ENCODE results near the gene ZC3H7B. TPM values are rescaled to one million over a fixed set of nuclear protein-coding genes. Genes with fewer than 3 reads are reported as not detected.
"Not testable (repeated sequence)": the region's sequence is repeated elsewhere in the genome, so short reads cannot be mapped to it uniquely, and the experiment has no call there.

The ZC3H7B gene
- total RNA-seq, 2 donors from 2014 or later = 19.4 to 48.7 TPM

DNA sequence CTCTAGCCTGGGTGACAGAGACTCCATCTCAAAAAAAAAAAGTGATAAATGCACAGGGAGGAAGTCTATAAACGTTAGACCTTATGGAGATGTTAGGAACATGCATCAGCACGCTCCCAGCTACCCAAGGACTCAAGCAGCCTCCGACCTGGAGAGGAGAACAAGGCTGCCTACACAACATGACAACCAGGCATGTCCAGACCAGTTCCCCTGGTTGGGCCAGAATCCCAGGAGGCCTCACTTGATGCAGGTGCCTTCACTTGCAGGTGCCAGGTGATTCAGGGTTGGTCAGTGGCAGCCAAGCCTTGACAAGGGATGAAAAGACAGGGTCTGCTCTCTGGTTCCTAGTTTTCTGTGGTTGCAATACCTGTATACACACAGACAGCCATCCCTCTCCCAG lies 21.3 kb upstream of the ZC3H7B start:
- H3K36me3 Mint-ChIP-seq = peaks cover 19 to 29% of the 10 kb centered on the region in 2 donors
- no peak for DNase-seq (ENCODE audit: low spot score in 2 of 2)

GRCh38 chr22:41280854-41281253 lies 20.5 kb upstream of the ZC3H7B start:
- no peak for DNase-seq (ENCODE audit: low spot score in 2 of 2)
- ATAC-seq = no peak
- Mint-ChIP-seq H3K27ac (peak overlapping the region; percentile 69 to 77), H3K36me3 (peaks cover 19 to 29% of the 10 kb centered on the region in 2 donors), H3K9me3 (no peaks in the 10 kb centered on the region)

More for the DNA sequence above, 21.3 kb upstream of the ZC3H7B start:
- Mint-ChIP-seq H3K27ac (peak overlapping the region; percentile 60 to 69), H3K9me3 (no peaks in the 10 kb centered on the region)
- ATAC-seq = no peak

DNA sequence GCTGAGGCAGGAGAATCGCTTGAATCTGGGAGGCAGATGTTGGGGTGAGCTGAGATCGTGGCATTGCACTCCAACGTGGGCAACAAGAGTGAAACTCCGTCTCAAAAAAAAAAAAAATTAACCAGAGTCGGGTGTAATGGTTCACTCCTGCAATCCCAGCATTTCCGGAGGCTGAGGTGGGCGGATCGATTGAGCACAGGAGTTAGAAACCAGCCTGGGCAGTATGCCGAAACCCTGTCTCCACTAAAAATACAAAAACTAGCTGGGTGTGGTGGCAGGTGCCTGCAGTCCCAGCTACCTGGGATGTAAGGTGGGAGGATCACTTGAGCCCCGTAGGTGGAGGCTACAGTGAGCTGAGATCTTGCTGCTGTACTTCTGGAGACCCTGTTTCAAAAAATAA lies 16.9 kb upstream of the ZC3H7B start:
- H3K36me3 Mint-ChIP-seq = peaks cover 11 to 13% of the 10 kb centered on the region in 2 donors
- no peaks in the 10 kb centered on the region for H3K9me3 Mint-ChIP-seq
- peak overlapping the region; percentile 89 to 97 for H3K27ac Mint-ChIP-seq
- ATAC-seq (no peak), DNase-seq (ENCODE audit: low spot score in 2 of 2) (no peak)

- ATAC-seq (peak; percentile 73 to 75), DNase-seq (ENCODE audit: low spot score in 2 of 2) (peak; percentile 89 to 92)
- H3K27ac Mint-ChIP-seq = peak overlapping the region; percentile 89 to 97
- H3K9me3 Mint-ChIP-seq = no peaks in the 10 kb centered on the region
- H3K36me3 Mint-ChIP-seq = peaks cover 11 to 13% of the 10 kb centered on the region in 2 donors
Observed at GRCh38 chr22:41285441-41285819, 15.9 kb upstream of the ZC3H7B start.

DNA sequence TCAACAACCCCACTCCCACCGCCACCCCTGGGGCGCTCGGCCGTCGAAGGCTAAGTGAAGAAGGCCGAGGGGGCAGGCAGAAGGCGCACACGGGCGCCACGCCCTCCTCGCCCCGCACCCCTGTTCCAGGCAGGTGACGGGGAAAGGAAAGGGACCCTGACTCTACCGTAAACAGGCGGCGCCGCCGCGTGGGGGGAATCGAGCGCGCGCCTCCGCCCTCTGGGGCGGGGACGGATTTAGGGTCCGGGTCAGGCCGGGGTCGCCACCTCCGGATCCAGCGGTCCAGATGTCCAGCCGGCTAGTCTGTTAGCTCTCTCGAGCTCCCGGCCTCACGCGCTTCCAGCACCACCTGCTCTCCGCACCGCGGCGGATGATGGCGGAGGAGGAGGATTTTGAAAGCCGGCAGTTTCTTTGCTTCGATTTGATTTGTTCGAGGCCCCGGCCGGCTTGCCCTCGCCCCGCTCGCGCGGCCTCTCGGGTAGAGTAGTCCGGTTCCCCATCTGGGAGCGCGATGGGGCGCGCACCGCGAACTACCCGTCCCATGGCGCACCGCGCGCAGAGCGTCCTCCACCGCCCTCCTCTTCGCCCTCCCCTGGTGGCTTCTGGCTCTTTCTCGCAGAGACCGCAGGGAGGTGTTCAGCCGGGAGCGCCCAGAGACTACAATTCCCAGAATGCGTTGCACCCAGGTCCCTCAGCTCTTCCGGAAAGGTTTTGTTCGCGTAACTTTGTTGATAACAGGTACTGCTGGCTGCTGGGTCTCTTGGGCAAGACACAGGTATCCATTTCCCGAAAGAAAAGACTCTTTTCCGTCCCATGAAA lies 15.3 kb upstream of the ZC3H7B start, which contains the start of gene RANGAP1:
RANGAP1 (minus strand) TSS at position 368 of the 819 bp plus-strand sequence. CDS start 5,143 bp downstream, outside the sequence.
- no peaks in the 10 kb centered on the region for H3K9me3 Mint-ChIP-seq
- H3K27ac Mint-ChIP-seq = peak within 1 kb of the TSS; percentile 89 to 97
- H3K36me3 Mint-ChIP-seq = peaks cover 11 to 13% of the 10 kb centered on the region in 2 donors
- ATAC-seq (peak; percentile 90 to 93), DNase-seq (ENCODE audit: low spot score in 2 of 2) (peak; percentile 98)

GRCh38 chr22:41286639-41287091 lies 14.7 kb upstream of the ZC3H7B start:
- DNase-seq (ENCODE audit: low spot score in 2 of 2) (peak; percentile 54 to 65), ATAC-seq (peak; percentile 27 to 48)
- H3K27ac Mint-ChIP-seq = peak overlapping the region; percentile 89 to 97
- peaks cover 5 to 13% of the 10 kb centered on the region in 2 donors for H3K36me3 Mint-ChIP-seq
- H3K9me3 Mint-ChIP-seq = no peaks in the 10 kb centered on the region

GRCh38 chr22:41288245-41288946 lies 12.9 kb upstream of the ZC3H7B start:
- ATAC-seq (no peak), DNase-seq (ENCODE audit: low spot score in 2 of 2) (no peak)
- Mint-ChIP-seq H3K27ac (peak overlapping the region; percentile 89 to 90), H3K9me3 (no peaks in the 10 kb centered on the region), H3K36me3 (peaks cover 0 to 4% of the 10 kb centered on the region in 2 donors)

DNA sequence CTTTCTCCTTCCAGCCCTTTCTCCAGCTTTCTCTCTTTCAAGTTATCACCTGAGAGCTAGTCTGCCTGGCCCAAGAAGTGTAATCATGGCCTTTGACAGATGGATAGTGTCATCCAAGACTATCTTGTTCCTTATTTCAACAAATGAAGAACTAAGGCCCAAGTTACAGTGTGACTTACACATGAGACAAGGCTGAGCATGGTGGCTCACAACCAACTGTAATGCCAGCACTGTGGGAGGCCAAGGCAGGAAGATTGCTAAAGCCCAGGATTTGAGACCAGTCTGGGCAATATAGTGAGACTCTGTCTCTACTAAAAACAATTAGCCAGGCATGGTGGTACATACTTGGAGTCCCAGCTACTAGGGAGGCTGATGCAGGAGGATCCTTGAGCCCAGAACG lies 11.7 kb upstream of the ZC3H7B start:
- H3K36me3 Mint-ChIP-seq = no peaks in the 10 kb centered on the region
- ATAC-seq (no peak), DNase-seq (ENCODE audit: low spot score in 2 of 2) (no peak)
- H3K9me3 Mint-ChIP-seq = no peaks in the 10 kb centered on the region
- no peak overlapping the region for H3K27ac Mint-ChIP-seq

- no peak overlapping the region for H3K27ac Mint-ChIP-seq
- DNase-seq (ENCODE audit: low spot score in 2 of 2) (no peak), ATAC-seq (no peak)
- H3K36me3 Mint-ChIP-seq = no peaks in the 10 kb centered on the region
- H3K9me3 Mint-ChIP-seq = no peaks in the 10 kb centered on the region
Observed at GRCh38 chr22:41290262-41291221, 10.8 kb upstream of the ZC3H7B start.

DNA sequence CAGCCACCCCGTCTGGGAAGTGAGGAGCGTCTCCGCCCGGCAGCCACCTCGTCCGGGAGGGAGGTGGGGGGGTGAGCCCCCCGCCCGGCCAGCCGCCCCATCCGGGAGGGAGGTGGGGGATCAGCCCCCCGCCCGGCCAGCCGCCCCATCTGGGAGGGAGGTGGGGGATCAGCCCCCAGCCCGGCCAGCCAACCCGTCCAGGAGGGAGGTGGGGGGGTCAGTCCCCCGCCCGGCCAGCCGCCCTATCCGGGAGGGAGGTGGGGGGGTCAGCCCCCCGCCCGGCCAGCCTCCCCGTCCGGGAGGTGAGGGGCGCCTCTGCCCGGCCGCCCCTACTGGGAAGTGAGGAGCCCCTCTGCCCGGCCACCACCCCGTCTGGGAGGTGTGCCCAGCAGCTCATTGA lies 6.5 kb upstream of the ZC3H7B start:
- not testable (repeated sequence) for H3K27ac Mint-ChIP-seq; ATAC-seq; H3K36me3 Mint-ChIP-seq; DNase-seq (ENCODE audit: low spot score in 2 of 2); H3K9me3 Mint-ChIP-seq

DNA sequence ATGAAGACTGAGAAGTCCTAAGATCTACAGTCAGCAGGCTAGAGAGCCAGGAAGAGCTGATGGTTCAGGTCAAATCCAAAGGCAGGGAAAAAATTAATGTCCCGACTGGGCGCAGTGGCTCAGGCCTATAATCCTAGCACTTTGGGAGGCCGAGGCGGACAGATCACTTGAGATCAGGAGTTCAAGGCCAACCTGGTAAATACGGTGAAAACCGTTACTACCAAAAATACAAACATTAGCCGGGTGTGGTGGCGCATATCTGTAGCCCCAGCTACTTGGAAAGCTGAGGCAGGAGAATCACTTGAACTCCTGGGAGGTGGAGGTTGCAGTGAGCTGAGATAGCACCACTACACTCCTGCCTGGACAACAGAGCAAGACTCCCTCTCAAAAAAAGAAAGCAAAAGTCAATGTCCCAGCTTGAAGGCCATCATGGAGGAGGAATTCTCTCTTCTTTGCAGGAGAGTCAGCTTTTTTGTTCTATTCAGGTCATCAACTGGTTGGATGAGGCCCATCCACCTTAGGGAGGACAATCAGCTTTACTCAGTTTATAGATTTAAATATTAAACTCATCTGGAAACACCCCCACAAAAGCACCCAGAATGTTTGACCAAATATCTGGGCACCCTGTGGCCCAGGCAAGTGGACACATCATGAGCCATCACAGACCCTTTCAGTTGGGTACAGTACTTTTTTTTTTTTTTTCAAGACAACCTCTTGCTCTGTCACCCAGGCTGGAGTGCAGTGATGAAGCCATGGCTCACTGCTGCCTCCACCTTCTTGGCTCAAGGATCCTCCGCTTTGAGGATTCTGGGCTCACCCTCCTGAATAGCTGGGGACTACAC lies 4.3 kb upstream of the ZC3H7B start:
- H3K36me3 Mint-ChIP-seq = no peaks in the 10 kb centered on the region
- no peak for ATAC-seq
- no peak for DNase-seq (ENCODE audit: low spot score in 2 of 2)
- no peaks in the 10 kb centered on the region for H3K9me3 Mint-ChIP-seq
- no peak overlapping the region for H3K27ac Mint-ChIP-seq

- ATAC-seq (no peak), DNase-seq (ENCODE audit: low spot score in 2 of 2) (no peak)
- no peaks in the 10 kb centered on the region for H3K9me3 Mint-ChIP-seq
- peak overlapping the region in 1 of 2 donors; percentile 77 for H3K27ac Mint-ChIP-seq
- H3K36me3 Mint-ChIP-seq = peaks cover 0 to 5% of the 10 kb centered on the region in 2 donors
Observed at GRCh38 chr22:41300661-41301060, 664 bp upstream of the ZC3H7B start.

DNA sequence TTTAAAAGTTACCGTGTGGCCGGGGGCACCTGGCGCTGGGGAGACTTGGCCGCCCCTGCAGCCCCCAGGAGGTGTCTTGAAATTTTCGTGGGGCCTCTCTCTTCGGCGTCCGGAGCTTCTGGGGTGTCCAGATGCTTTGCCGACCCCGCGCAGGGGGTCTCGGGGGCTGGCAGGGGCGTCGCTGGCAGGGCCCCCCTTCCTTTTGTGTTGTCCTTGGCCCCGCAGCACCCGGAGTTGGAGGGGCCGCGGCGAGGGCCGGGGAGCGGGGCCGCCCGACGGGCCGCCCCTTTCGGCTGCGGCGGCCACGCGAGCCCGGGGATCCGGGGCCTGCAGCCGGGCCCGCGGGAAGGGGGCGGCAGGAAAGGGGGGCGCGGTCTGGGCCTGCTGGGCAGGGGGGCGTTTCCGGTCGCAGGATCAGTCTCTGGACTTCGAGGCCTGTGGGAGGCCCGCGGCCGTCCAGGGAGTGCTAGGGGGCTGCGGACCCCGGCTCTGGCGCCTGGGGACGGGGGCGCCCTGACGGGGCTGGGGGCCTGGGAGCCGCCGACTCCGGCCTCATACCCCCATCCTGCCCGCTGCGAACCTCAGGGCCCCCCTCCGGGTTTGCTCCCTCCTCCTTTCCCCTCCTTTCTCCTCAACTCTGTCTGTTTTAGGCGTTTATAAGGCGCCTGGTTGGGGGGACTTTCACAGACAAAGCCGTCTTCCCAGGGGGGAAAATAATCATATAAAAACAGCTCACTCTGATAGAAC lies 869 bp downstream of the ZC3H7B start:
- Mint-ChIP-seq H3K36me3 (peaks cover 0 to 5% of the 10 kb centered on the region in 2 donors), H3K27ac (peak overlapping the region; percentile 73 to 85), H3K9me3 (no peaks in the 10 kb centered on the region)
- peak in 1 of 2 donors; percentile 9 for ATAC-seq
- DNase-seq (ENCODE audit: low spot score in 2 of 2) = peak in 1 of 2 donors; percentile 14

DNA sequence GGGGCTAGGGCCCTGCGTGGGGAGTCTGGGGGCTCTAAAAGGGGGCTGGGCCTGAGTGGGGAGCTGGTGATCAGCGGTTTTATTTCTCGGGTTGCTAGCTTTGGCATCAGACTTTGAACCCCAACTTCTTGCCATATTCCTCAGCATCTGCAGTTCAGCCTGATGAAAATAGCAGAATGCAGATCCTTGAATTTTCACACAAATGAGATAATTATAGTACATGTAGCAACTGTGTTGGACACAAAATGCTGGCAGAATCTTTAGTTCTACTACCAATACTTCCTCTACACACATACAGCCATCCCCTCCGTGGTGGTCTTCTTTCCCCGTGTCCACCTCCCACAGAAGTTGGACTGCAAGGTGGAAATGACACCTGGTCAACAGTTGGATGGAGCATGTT lies 1.5 kb downstream of the ZC3H7B start:
- peak overlapping the region; percentile 73 to 85 for H3K27ac Mint-ChIP-seq
- DNase-seq (ENCODE audit: low spot score in 2 of 2) = no peak
- no peak for ATAC-seq

DNA sequence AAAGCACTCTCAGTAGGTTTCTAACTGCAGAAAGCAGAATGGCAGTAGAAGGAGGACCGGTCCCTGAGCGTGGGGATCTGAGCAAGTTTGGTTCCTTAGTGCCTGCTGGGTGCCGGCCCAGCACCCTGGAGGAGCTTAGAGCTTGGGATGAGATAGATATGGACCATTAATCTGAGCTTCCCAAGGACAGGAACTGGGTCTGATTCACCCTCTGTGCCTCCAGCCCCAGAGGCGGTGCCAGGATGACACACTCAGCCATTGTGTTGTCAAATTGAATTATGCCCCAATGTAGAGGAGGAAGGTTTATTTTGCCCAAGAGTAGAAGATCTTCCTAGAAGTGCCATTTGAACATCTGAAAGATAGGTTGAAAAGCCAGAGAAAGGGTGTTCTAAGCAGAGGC lies 4.3 kb downstream of the ZC3H7B start:
- Mint-ChIP-seq H3K27ac (no peak overlapping the region), H3K36me3 (peaks cover 0 to 11% of the 10 kb centered on the region in 2 donors)
- no peak for ATAC-seq

More for the DNA sequence above, 1.5 kb downstream of the ZC3H7B start:
- Mint-ChIP-seq H3K9me3 (no peaks in the 10 kb centered on the region), H3K36me3 (peaks cover 0 to 5% of the 10 kb centered on the region in 2 donors)

More for the DNA sequence above, 4.3 kb downstream of the ZC3H7B start:
- no peak for DNase-seq (ENCODE audit: low spot score in 2 of 2)
- H3K9me3 Mint-ChIP-seq = no peaks in the 10 kb centered on the region

Data from activated naive CD4-positive, alpha-beta T cell treated with anti-CD3 and anti-CD28 coated beads, Interleukin-2, amount 50 U/mL, for 72 hours (primary cell).